MM.1S (cell line): ENCODE data around the gene TOM1.

ENCODE experiments used
- DNase-seq: peaks from one replicate; pipeline ENCODE4 v3.0.0-alpha.2; 2015
- H2AFZ ChIP-seq: fragments of 300-600 bp; sonication (generic); 2 replicates; pipeline ENCODE4 v1.6.0; 2016; ENCODE audit warnings: antibody characterized with exemption, low read length
- H3F3A ChIP-seq: fragments of 300-600 bp; sonication (generic); 2 replicates; pipeline ENCODE4 v1.6.1; 2016; ENCODE audit warnings: mild to moderate bottlenecking, antibody characterized with exemption, low read length, moderate library complexity, mixed read lengths; ENCODE audit not compliant: insufficient read depth
- H3K27ac ChIP-seq: fragments of 300-600 bp; sonication (generic); 2 replicates; pipeline ENCODE4 v1.5.1; 2016; ENCODE audit warnings: mild to moderate bottlenecking, low read length
- H3K27me3 ChIP-seq: fragments of 300-600 bp; sonication (generic); replicated peaks from 2 replicates; pipeline ENCODE4 v1.6.0; 2016; ENCODE audit warnings: low read length; ENCODE audit not compliant: insufficient read depth
- H3K36me3 ChIP-seq: fragments of 300-600 bp; sonication (generic); replicated peaks from 2 replicates; pipeline ENCODE4 v1.6.1; 2016; ENCODE audit warnings: mild to moderate bottlenecking, low read length, mixed read lengths; ENCODE audit not compliant: insufficient read depth
- H3K4me1 ChIP-seq: fragments of 300-600 bp; sonication (generic); 2 replicates; pipeline ENCODE4 v1.6.1; 2016; ENCODE audit warnings: low read length, mixed read lengths
- H3K4me2 ChIP-seq: fragments of 300-600 bp; sonication (generic); 2 replicates; pipeline ENCODE4 v1.6.0; 2016; ENCODE audit warnings: low read depth, low read length
- H3K4me3 ChIP-seq: fragments of 300-600 bp; sonication (generic); 2 replicates; pipeline ENCODE4 v1.5.1; 2016; ENCODE audit warnings: low read length, mixed read lengths
- H3K79me2 ChIP-seq: fragments of 300-600 bp; sonication (generic); 2 replicates; pipeline ENCODE4 v1.6.1; 2016; ENCODE audit warnings: mixed run types, low read length, mixed read lengths
- H3K9ac ChIP-seq: fragments of 300-600 bp; sonication (generic); 2 replicates; pipeline ENCODE4 v1.6.1; 2016; ENCODE audit warnings: low read length, mixed read lengths
- H3K9me2 ChIP-seq: fragments of 300-600 bp; sonication (generic); replicated peaks from 2 replicates; pipeline ENCODE4 v1.6.1; 2016; ENCODE audit warnings: mild to moderate bottlenecking, low read length, mixed read lengths; ENCODE audit not compliant: insufficient read depth
- H3K9me3 ChIP-seq: fragments of 300-600 bp; sonication (generic); replicated peaks from 2 replicates; pipeline ENCODE4 v1.6.1; 2016; ENCODE audit warnings: mild to moderate bottlenecking, low read length, mixed read lengths; ENCODE audit not compliant: insufficient read depth
- H4K20me1 ChIP-seq: fragments of 300-600 bp; sonication (generic); 2 replicates; pipeline ENCODE4 v1.6.1; 2016; ENCODE audit warnings: mild to moderate bottlenecking, low read length, moderate library complexity, mixed read lengths; ENCODE audit not compliant: insufficient read depth
- CTCF ChIP-seq: fragments of 300-600 bp; sonication (generic); IDR thresholded peaks from 2 replicates; pipeline ENCODE4 v1.5.1; 2016; ENCODE audit warnings: antibody characterized with exemption, low read length, mixed read lengths
- EZH2 ChIP-seq: fragments of 300-600 bp; sonication (generic); optimal IDR thresholded peaks from 2 replicates; pipeline ENCODE3; 2017; ENCODE audit warnings: low read depth, mild to moderate bottlenecking, antibody characterized with exemption, low read length, mixed read lengths
- EZH2phosphoT487 ChIP-seq: fragments of 300-600 bp; sonication (generic); IDR thresholded peaks from 2 replicates; pipeline ENCODE4 v1.6.1; 2018; ENCODE audit warnings: antibody characterized with exemption, low read length

TOM1 gene

GRCh38 chr22:35316751-35317150, 17.1 kb downstream of the TOM1 start:
- H3K9ac ChIP-seq: no peak overlapping the region
- H3K4me3 ChIP-seq: no peak overlapping the region
- no peaks in the 10 kb centered on the region for H3K36me3 ChIP-seq
- H4K20me1 ChIP-seq: no peaks in the 10 kb centered on the region
- no peak overlapping the region for H3K4me2 ChIP-seq
- DNase-seq: no peak
- no peaks in the 10 kb centered on the region for H3K27me3 ChIP-seq
- H3K4me1 ChIP-seq: peaks cover 9% of the 10 kb centered on the region
- no peaks in the 10 kb centered on the region for H3K9me2 ChIP-seq
- TF ChIP-seq EZH2phosphoT487: no peak
- no peak for TF ChIP-seq CTCF
- no peak for TF ChIP-seq EZH2
- H3K79me2 ChIP-seq: peaks cover 41% of the 10 kb centered on the region
- no peaks in the 10 kb centered on the region for H3K9me3 ChIP-seq
- no peak overlapping the region for H2AFZ ChIP-seq
- no peak overlapping the region for H3K27ac ChIP-seq
- H3F3A ChIP-seq: peaks cover under 1% of the 10 kb centered on the region

- no peak overlapping the region for H3K27ac ChIP-seq
These were observed 18.1 kb downstream of the TOM1 start for GRCh38 chr22:35317680-35318290.

GRCh38 chr22:35318346-35319215, 18.9 kb downstream of the TOM1 start:
- Histone ChIP-seq H2AFZ (no peak overlapping the region), H3K9me3 (no peaks in the 10 kb centered on the region), H3K79me2 (peaks cover 26% of the 10 kb centered on the region), H3F3A (no peaks in the 10 kb centered on the region), H3K9ac (no peak overlapping the region), H3K4me3 (no peak overlapping the region), H3K27ac (no peak overlapping the region), H3K9me2 (no peaks in the 10 kb centered on the region), H3K4me1 (no peaks in the 10 kb centered on the region), H3K4me2 (no peak overlapping the region), H4K20me1 (no peaks in the 10 kb centered on the region), H3K36me3 (no peaks in the 10 kb centered on the region), H3K27me3 (no peaks in the 10 kb centered on the region)
- TF ChIP-seq EZH2: no peak
- TF ChIP-seq EZH2phosphoT487: no peak
- no peak for TF ChIP-seq CTCF
- DNase-seq: no peak

More at GRCh38 chr22:35317680-35318290, 18.1 kb downstream of the TOM1 start:
- no peaks in the 10 kb centered on the region for H3F3A ChIP-seq
- TF ChIP-seq CTCF (no peak), EZH2 (no peak), EZH2phosphoT487 (no peak)
- no peaks in the 10 kb centered on the region for H4K20me1 ChIP-seq
- no peak overlapping the region for H3K9ac ChIP-seq
- no peaks in the 10 kb centered on the region for H3K27me3 ChIP-seq
- DNase-seq: no peak
- peaks cover 32% of the 10 kb centered on the region for H3K79me2 ChIP-seq
- no peak overlapping the region for H2AFZ ChIP-seq
- no peak overlapping the region for H3K4me3 ChIP-seq
- H3K9me2 ChIP-seq: no peaks in the 10 kb centered on the region
- peaks cover under 1% of the 10 kb centered on the region; the same call in 1 of the 2 replicates for H3K4me1 ChIP-seq
- no peaks in the 10 kb centered on the region for H3K36me3 ChIP-seq
- no peak overlapping the region for H3K4me2 ChIP-seq
- H3K9me3 ChIP-seq: no peaks in the 10 kb centered on the region
